Measurements from ENCODE around the gene OTUB2. TPM values are rescaled to one million over a fixed set of nuclear protein-coding genes. Genes with fewer than 3 reads are reported as not detected.

Gene OTUB2
- total RNA-seq, 1 experiment from 2014 or later, result 1.1 TPM

- BruUV-seq (replicated peaks), result no TSS peak
- Histone ChIP-seq H3K27me3 (replicated peaks; ENCODE audit: insufficient read depth, low read depth, low read length, poor library complexity) (no peaks in the 10 kb centered on the region), H3K4me1 (ENCODE audit: insufficient read depth, low read length, poor library complexity, severe bottlenecking) (peaks cover 12% of the 10 kb centered on the region), H3K27ac (ENCODE audit: low read depth, low read length, poor library complexity, severe bottlenecking) (peak overlapping the region; percentile 95), H3K36me3 (ENCODE audit: insufficient read depth, low read length, poor library complexity, severe bottlenecking) (peaks cover 38% of the 10 kb centered on the region), H3K9me3 (ENCODE audit: low read depth, low read length, poor library complexity, severe bottlenecking) (peaks cover 10% of the 10 kb centered on the region), H3K4me3 (ENCODE audit: low read depth, low read length, poor library complexity, severe bottlenecking) (peak overlapping the region; percentile 94)
- intact Hi-C loops (cut with micrococcal nuclease; ENCODE audit: unreplicated experiment), result no loop called here
- ChIA-PET POLR2A (ENCODE audit: low non-redundant PET) (no interaction called here), CTCF (interaction anchor here (0.6 kb wide), 1 partner anchor 80 kb away, joined by 3 read pairs; no protein-coding TSS in a partner anchor)
- DNase-seq (ENCODE audit: low spot score), result peak; percentile 52
- TF ChIP-seq EZH2 (IDR thresholded peaks at IDR 0.05; ENCODE audit: borderline replicate concordance, low read depth, low read length, poor library complexity, severe bottlenecking), result no peak
- TF ChIP-seq, protein P1, sequence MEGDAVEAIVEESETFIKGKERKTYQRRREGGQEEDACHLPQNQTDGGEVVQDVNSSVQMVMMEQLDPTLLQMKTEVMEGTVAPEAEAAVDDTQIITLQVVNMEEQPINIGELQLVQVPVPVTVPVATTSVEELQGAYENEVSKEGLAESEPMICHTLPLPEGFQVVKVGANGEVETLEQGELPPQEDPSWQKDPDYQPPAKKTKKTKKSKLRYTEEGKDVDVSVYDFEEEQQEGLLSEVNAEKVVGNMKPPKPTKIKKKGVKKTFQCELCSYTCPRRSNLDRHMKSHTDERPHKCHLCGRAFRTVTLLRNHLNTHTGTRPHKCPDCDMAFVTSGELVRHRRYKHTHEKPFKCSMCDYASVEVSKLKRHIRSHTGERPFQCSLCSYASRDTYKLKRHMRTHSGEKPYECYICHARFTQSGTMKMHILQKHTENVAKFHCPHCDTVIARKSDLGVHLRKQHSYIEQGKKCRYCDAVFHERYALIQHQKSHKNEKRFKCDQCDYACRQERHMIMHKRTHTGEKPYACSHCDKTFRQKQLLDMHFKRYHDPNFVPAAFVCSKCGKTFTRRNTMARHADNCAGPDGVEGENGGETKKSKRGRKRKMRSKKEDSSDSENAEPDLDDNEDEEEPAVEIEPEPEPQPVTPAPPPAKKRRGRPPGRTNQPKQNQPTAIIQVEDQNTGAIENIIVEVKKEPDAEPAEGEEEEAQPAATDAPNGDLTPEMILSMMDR (conservative IDR thresholded peaks at IDR 0.05; ENCODE audit: low read depth, low read length), result no peak
Measured at GRCh38 chr14:94079891-94080620, 53.9 kb downstream of the OTUB2 start.

DNA sequence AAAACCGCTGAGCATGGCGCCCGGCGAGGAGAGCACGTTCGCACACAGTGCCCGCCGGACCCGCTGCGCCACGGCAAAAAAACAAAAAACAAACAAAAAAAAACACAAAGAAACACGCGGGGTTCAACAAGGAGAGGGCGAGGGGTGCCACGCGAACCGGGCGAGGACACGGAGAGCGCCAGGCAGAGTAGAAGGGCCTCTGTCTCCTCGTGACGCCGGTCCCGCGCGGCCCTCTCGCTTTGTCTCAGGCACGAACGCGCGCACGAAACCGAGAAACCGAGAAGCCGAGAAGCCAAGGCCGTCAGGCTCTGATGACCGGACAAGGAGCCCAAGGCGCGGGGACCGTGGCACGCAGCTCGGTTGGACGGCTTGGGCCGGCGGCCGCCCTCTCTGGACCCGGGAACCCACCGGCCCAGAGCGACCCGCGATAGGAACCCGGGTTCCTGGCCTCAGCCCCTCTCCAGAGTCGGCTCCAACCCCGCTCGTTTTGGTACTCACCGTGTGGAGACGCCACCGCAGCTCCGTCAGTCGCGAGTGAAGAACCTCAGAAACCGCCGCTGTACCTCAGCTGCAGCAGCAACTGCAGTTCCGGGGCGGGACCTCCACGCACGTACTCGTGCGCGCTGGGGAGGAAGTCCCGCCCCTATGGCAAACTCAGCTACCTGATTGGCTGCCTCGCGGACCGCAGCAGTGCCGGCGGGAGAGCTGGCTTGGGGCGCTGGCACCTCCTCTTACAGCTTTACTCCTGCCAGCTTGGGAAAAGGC is 54.7 kb downstream of the OTUB2 start, which contains the start of the genes DDX24 and IFI27L1:
Gene DDX24, minus strand, starts transcription at position 582 of the 765 bp plus-strand sequence. CDS start 1,460 bp downstream, outside the sequence.
Gene IFI27L1, plus strand, starts transcription at position 690 of the 765 bp plus-strand sequence. CDS start 15,628 bp downstream, outside the sequence.
- Histone ChIP-seq H3K36me3 (ENCODE audit: insufficient read depth, low read length, poor library complexity, severe bottlenecking) (peaks cover 31% of the 10 kb centered on the region), H3K27ac (ENCODE audit: low read depth, low read length, poor library complexity, severe bottlenecking) (peak within 1 kb of the TSS; percentile 95), H3K9me3 (ENCODE audit: low read depth, low read length, poor library complexity, severe bottlenecking) (peaks cover 4% of the 10 kb centered on the region), H3K4me1 (ENCODE audit: insufficient read depth, low read length, poor library complexity, severe bottlenecking) (peaks cover 12% of the 10 kb centered on the region), H3K4me3 (ENCODE audit: low read depth, low read length, poor library complexity, severe bottlenecking) (peak within 1 kb of the TSS; percentile 94), H3K27me3 (replicated peaks; ENCODE audit: insufficient read depth, low read depth, low read length, poor library complexity) (no peaks in the 10 kb centered on the region)
- POLR2A ChIA-PET (ENCODE audit: low non-redundant PET), result no interaction called here
- TF ChIP-seq EZH2 (IDR thresholded peaks at IDR 0.05; ENCODE audit: borderline replicate concordance, low read depth, low read length, poor library complexity, severe bottlenecking), result no peak
- TF ChIP-seq, protein P1 (conservative IDR thresholded peaks at IDR 0.05; ENCODE audit: low read depth, low read length), result no peak
- DNase-seq (ENCODE audit: low spot score), result peak; percentile 96
- intact Hi-C loops (cut with micrococcal nuclease; ENCODE audit: unreplicated experiment), result no loop called here
- CTCF ChIA-PET, result no interaction called here
- no TSS peak for BruUV-seq (replicated peaks)

DNA sequence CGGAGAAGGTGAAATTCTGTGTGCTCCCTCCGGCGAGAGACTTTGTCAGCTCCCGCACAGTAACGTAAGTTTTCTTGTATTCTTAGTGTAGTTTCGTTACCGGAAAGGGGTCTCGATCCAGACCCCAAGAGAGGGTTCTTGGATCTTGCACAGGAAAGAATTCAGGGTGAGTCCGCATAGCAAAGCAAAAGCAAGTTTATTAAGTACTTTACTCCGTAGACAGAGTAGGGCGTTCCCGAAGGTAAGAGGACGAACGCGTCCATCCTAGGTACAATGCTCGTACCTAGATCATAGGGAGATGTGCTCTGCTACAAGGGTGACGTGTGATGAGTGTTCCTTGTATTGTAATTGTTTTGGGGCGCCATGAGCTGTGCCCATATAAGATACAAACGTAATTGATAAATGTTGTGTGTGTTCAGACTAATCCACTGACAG is 55.3 kb downstream of the OTUB2 start:
- peaks cover 28% of the 10 kb centered on the region for H3K36me3 ChIP-seq (ENCODE audit: insufficient read depth, low read length, poor library complexity, severe bottlenecking)
- peak overlapping the region; percentile 95 for H3K27ac ChIP-seq (ENCODE audit: low read depth, low read length, poor library complexity, severe bottlenecking)
- H3K4me3 ChIP-seq (ENCODE audit: low read depth, low read length, poor library complexity, severe bottlenecking), result peak overlapping the region; percentile 94
- H3K9me3 ChIP-seq (ENCODE audit: low read depth, low read length, poor library complexity, severe bottlenecking), result no peaks in the 10 kb centered on the region
- POLR2A ChIA-PET (ENCODE audit: low non-redundant PET), result no interaction called here
- no peaks in the 10 kb centered on the region for H3K27me3 ChIP-seq (replicated peaks; ENCODE audit: insufficient read depth, low read depth, low read length, poor library complexity)
- DNase-seq (ENCODE audit: low spot score), result no peak
- intact Hi-C loops (cut with micrococcal nuclease; ENCODE audit: unreplicated experiment), result no loop called here
- CTCF ChIA-PET, result interaction anchor here (1.0 kb wide), 1 partner anchor 16 kb away, joined by 3 read pairs; no protein-coding TSS in a partner anchor
- no TSS peak for BruUV-seq (replicated peaks)
- H3K4me1 ChIP-seq (ENCODE audit: insufficient read depth, low read length, poor library complexity, severe bottlenecking), result peaks cover 12% of the 10 kb centered on the region
- TF ChIP-seq EZH2 (IDR thresholded peaks at IDR 0.05; ENCODE audit: borderline replicate concordance, low read depth, low read length, poor library complexity, severe bottlenecking), result no peak
- TF ChIP-seq, protein P1 (conservative IDR thresholded peaks at IDR 0.05; ENCODE audit: low read depth, low read length), result no peak

Data from A673 (cell line).